C4-2B (cell line): Measurements from ENCODE around the gene SPATA7.

Experiments used
- H3K27ac ChIP-seq: fragments of 450-650 bp; 2 replicates; pipeline ENCODE4 v1.5.1; 2017
- ZFX ChIP-seq: fragments of 450-650 bp; IDR thresholded peaks from 2 replicates; pipeline ENCODE4 v1.6.1; 2017
- TF ChIP-seq, protein P1 (sequence below): fragments of 450-650 bp; conservative IDR thresholded peaks from 2 replicates; pipeline ENCODE4 v1.5.1; 2017; ENCODE audit warnings: mild to moderate bottlenecking

The SPATA7 gene

GRCh38 chr14:88352698-88353097 is 32.8 kb upstream of the SPATA7 start:
- no peak for TF ChIP-seq ZFX
- TF ChIP-seq, protein P1, sequence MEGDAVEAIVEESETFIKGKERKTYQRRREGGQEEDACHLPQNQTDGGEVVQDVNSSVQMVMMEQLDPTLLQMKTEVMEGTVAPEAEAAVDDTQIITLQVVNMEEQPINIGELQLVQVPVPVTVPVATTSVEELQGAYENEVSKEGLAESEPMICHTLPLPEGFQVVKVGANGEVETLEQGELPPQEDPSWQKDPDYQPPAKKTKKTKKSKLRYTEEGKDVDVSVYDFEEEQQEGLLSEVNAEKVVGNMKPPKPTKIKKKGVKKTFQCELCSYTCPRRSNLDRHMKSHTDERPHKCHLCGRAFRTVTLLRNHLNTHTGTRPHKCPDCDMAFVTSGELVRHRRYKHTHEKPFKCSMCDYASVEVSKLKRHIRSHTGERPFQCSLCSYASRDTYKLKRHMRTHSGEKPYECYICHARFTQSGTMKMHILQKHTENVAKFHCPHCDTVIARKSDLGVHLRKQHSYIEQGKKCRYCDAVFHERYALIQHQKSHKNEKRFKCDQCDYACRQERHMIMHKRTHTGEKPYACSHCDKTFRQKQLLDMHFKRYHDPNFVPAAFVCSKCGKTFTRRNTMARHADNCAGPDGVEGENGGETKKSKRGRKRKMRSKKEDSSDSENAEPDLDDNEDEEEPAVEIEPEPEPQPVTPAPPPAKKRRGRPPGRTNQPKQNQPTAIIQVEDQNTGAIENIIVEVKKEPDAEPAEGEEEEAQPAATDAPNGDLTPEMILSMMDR: no peak
- no peak overlapping the region for H3K27ac ChIP-seq

- TF ChIP-seq, protein P1: no peak
- no peak for TF ChIP-seq ZFX
Observed at GRCh38 chr14:88354358-88354757, 31.1 kb upstream of the SPATA7 start.

GRCh38 chr14:88359500-88359899 is 26.0 kb upstream of the SPATA7 start:
- TF ChIP-seq, protein P1: no peak
- TF ChIP-seq ZFX: no peak
- no peak overlapping the region for H3K27ac ChIP-seq

More at GRCh38 chr14:88354358-88354757, 31.1 kb upstream of the SPATA7 start:
- H3K27ac ChIP-seq: no peak overlapping the region

DNA sequence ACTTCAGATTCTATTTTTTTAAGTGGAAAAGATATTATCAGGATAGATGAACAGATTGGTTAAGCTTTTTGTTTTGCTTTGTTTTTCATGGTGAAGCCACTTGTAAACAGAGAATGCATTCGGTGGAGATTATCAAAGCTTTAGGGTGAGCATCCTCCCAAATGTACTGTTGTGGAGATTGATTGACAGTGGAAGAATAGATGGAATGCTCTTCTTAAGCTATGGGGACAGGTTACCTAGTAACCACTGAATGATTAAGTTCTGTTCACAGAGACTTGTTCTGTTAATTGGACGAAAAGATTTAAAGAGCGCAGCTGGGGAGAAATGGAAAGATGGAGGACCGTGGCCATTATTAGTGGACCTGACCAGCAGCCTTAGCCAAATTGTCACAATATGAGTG is 21.8 kb upstream of the SPATA7 start:
- TF ChIP-seq ZFX: no peak
- TF ChIP-seq, protein P1: no peak
- H3K27ac ChIP-seq: no peak overlapping the region

GRCh38 chr14:88364710-88365413 is 20.6 kb upstream of the SPATA7 start:
- no peak for TF ChIP-seq ZFX
- TF ChIP-seq, protein P1: no peak
- no peak overlapping the region for H3K27ac ChIP-seq

DNA sequence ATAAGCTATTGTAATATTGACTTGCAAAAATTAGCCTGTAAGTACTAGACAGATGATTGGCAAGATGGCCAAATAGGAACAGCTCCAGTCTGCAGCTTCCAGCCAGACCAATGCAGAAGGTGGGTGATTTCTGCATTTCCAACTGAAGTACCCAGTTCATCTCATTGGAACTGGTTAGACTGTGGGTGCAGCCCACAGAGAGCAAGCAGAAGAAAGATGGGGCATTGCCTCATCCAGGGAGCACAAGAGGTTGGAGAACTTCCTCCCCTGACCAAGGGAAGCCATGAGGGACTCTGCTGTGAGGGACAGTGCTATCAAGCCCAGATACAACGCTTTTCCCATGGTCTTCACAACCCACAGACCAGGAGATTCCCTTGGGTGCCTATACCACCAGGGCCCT is 16.0 kb upstream of the SPATA7 start:
- no peak overlapping the region for H3K27ac ChIP-seq
- TF ChIP-seq, protein P1: no peak
- no peak for TF ChIP-seq ZFX

GRCh38 chr14:88379706-88380343 is 5.6 kb upstream of the SPATA7 start:
- TF ChIP-seq, protein P1: no peak
- TF ChIP-seq ZFX: no peak
- no peak overlapping the region for H3K27ac ChIP-seq
